HG02798 (cell line): ENCODE data around the gene CPSF2.
"Not testable (repeated sequence)": the region's sequence is repeated elsewhere in the genome, so short reads cannot be mapped to it uniquely, and the experiment has no call there.

Experiments used
- ATAC-seq: cut with Tn5 transposase; IDR thresholded peaks from one replicate; pipeline ENCODE4 v1.9.1; 2021; ENCODE audit warnings: mild to moderate bottlenecking; ENCODE audit not compliant: unreplicated experiment, poor library complexity

Gene CPSF2

DNA sequence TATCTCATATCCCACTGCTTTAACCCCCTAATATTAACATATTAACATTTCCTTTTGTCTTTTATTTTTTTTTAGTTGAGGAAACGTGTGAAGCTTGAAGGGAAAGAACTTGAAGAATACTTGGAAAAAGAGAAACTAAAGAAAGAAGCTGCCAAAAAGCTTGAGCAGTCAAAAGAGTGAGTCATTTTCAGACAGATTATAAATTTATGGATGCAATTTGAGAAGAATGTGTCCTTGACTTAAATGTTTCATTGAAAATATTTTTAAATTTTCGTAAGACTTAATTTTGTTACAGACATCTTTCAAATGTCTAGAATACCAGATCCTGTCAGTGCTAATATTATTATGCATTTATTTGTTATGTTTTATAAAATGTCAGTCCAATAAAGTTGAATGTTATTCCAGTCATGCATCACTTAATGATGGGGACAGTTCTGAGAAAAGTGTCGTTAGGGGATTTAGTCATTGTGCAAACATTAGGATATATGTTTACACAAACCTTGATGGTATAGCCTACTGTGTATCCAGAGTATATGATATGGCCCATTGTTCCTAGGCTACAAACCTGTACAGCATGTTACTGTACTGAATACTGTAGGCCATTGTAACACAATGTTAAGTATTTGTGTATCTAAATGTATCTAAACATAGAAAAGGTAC is 32.6 kb downstream of the CPSF2 start:
- no peak for ATAC-seq

DNA sequence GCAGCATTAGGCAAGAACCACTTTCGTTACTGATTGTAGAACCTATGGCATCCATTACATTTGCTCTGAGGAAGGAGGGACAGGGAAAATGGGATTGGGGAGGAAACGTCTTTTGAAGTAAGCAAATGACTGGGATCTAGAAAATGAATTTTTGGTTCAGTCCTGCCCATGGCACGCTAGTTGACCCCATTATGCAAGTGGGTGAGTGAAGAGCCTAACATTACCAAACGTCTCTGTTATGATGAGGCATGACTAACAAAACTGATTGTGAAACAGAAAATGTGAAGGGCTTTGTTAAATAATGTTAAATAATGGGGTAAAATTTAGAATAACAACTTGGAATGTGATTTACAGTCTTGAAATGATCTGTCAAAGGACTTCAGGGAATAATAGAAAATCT is 38.9 kb downstream of the CPSF2 start:
- no peak for ATAC-seq

DNA sequence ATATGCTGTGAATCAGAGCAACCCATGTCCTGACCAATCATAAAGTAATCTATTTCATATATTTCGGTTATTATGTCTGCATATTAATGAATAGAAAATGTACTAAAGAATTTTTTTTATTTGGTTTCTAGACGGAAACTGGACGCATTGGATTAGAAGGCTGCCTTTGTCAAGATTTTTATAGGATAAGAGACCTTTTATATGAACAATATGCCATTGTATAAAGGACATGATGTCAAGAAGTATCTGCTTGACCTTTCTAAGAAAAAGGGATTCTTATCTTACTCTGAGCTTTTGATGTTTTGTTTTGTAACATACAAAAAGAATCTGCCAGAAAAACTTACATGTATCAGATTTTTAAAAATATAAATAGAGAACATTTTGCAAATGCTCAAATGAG is 39.8 kb downstream of the CPSF2 start:
- no peak for ATAC-seq

DNA sequence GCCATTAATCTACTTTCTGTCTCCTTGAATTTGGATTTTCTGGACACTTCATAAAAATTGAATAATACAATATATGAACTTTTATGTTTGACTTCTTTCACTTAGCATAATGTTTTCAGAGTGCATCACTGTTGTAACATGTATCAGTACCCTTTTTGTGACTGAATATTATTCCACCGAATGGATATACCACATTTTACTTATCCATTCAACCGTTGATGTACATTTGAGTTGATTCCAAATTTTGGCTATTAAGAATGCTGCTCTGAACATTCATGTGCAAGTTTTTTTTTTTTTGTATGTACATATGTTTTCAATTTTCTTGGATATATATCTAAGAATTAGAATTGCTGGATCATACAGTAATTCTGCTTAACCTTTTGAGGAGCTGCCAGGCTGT is 43.2 kb downstream of the CPSF2 start:
- no peak for ATAC-seq

DNA sequence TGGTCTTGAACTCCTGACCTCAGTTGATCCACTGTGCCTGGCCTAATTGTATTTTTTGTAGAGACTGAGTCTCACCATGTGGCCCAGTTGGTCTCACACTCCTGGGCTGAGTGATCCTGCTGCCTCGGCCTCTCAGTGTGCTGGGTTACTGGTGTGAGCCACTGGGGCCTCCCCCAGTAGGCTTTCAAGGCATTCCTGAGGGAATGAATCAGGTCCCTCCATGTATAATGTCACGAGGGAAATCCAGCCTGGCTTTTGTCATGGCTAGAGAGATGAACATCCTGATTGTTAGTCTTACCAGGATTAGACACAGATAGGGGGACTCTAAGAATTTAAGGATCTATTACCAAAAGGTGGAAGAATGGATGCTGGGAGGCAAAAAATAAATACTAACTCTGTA is 51.9 kb downstream of the CPSF2 start:
- no peak for ATAC-seq

DNA sequence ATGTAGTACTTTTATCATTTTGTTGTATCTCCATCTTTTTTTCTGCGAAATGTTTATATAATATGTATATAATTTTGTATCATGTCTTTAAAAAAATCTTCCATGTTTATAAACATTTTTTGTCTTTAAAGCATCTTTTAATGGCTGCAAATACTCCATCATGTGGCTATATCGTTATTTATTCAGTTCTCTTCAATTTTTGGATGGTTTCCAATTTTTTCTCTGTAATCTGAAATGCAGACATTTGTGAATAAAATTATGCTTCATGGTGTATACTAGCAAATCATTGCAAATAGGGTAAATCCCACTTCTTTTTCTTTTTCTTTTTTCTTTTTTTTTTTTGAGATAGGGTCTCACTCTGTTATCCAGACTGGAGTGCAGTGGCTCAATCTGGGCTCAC is 54.0 kb downstream of the CPSF2 start:
- no peak for ATAC-seq

DNA sequence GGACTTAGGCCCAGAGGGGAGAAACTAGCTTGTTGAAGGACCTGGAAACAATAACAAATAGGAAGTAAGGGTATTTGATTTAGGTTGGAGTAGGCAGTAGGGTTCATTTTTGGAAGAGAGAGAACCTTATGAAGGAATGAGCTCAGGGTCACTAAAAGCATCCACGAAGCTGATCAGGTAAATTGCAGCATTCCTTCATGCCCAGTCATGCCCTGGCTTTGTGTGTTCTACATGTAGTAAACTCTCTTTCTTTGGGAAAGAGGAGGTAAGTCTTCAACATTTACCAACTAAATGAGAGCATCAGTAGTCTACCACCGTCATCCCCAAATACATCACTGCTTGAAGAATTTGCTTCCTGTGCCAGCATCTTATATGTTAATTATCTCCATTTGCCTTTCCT is 54.7 kb downstream of the CPSF2 start:
- no peak for ATAC-seq

DNA sequence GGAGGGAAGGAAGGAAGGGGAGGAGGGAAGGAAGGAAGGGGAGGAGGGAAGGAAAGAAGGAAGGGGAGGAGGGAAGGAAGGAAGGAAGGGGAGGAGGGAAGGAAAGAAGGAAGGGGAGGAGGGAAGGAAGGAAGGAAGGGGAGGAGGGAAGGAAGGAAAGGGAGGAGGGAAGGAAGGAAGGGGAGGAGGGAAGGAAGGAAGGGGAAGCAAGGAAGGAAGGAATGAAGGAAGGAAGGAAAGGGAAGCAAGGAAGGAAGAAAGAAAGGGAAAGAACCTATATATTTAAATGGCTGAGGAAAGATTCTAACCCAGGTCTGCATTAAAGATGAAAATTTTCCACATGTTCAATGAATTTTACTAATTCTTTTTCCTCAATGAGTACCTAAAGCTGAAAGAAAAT is 57.4 kb downstream of the CPSF2 start:
- ATAC-seq = not testable (repeated sequence)

DNA sequence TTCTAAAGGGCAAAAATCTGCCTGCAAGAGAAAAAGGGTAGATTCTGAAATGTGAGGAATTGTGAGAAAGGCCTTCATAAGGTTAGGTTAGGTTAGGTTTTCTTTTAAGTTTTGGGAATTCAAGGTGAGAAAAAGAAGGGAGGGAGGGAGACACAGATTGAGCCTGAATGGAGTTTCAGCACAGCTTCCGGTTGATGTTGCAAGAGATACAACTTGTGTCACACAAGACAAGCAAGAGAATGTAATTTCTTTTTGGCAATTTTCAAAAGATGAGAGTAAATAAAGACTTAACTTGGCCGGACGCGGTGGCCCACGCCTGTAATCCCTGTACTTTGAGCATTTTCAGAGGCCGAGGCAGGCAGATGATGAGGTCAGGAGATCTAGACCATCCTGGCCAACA is 63.8 kb downstream of the CPSF2 start:
- no peak for ATAC-seq

DNA sequence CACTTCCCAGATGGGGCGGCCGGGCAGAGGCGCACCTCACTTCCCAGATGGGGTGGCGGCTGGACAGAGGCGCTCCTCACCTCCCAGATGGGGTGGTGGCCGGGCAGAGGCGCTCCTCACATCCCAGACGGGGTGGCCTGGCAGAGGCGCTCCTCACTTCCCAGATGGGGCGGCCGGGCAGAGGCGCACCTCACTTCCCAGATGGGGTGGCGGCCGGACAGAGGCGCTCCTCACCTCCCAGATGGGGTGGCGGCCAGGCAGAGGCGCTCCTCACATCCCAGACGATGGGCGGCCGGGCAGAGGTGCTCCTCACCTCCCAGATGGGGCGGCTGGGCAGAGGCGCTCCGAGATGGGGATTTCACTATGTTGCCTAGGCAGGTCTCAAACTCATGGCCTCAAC is 65.8 kb downstream of the CPSF2 start:
- ATAC-seq = not testable (repeated sequence)

DNA sequence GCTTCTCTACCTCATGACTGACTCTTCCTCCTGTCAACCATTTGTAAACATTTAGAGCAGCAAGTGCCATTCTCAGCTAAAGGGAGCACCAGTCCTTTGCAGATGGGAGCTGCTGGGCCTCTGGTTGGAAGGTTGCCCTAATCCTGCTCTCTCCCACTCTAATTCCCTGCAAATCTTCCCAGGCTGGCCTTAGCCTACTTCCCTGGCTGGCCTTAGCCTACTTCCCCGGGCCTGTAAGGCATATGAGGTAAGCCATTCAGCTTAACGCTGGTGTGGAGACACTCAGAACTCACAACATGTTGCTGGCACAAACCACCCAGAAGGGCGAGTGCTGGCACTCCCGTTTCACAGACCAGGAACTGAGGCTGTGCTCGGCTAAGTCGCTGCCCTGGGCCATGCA is 69.0 kb downstream of the CPSF2 start:
- ATAC-seq = no peak

DNA sequence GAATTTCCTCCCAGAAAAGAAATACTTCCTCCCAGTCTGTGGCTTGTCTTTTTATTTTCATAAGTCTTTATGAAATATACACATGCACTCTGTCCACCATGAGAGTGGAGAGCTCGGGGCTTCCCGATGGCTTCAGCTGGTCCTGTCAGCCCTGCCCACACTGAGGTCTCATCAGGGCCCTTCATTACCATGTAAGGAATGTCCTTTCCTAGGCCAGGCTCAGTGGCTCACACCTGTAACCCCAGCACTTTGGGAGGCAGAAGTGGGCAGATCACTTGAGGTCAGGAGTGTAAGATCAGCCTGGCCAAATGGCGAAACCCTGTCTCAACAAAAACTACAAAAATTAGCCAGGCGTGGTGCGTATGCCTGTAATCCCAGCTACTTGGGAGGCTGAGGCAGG is 77.0 kb downstream of the CPSF2 start:
- ATAC-seq = no peak

DNA sequence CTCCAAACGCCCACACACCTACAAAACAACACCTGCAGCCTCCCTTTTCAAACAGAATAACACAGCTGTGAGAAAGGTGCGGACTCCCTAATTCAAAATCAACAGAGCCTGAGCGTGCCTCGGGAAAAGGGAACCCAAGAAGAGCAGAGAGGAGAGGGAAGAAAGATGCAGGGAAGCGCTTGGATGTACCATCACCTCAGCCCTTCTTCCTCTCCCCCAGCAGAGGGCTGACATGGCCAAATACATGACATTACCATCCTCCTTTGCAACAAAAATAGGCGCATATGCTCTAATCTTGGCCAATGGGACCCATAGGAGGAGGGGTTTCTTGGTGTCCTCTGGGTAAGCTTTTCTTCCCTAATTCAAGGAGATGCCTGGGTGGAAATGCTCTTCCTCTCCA is 78.0 kb downstream of the CPSF2 start:
- no peak for ATAC-seq

DNA sequence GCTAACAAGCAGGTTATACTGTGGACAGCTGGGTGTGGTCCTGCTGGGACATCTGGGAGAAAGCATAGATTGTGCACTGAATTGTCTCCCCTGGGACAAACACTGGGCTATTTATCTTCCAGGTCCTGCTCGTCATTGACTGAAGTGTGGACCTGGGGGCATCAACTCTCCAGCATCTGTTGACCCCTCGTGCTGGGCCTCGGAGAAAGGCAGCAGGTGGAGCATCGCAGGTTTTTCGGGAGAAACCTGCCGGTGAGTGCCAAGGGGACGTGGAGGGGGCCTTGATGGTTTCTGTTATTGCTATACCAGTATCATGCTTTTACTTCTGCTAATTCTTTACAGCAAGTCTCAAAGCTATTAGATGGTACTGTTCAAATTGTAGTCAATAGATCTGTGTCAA is 81.3 kb downstream of the CPSF2 start:
- no peak for ATAC-seq

DNA sequence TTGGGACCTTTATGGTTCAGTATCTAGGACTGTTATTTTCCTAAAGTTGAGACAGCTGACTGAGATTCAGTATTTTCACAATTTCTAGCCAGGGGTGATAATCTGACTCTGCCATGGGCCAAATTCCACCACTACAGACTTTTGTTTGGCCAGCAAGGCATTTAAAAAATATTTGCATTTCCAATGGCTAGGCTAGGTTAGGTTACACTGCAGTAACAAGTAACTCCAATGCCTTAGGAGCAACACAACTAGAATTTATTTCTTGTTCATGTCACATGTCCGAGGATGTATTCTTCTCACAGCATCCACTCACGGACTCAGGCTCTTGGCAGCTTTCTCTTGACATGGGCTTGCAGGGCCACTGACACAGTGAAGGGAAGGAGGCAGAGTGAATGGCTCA is 83.0 kb downstream of the CPSF2 start:
- ATAC-seq = no peak

DNA sequence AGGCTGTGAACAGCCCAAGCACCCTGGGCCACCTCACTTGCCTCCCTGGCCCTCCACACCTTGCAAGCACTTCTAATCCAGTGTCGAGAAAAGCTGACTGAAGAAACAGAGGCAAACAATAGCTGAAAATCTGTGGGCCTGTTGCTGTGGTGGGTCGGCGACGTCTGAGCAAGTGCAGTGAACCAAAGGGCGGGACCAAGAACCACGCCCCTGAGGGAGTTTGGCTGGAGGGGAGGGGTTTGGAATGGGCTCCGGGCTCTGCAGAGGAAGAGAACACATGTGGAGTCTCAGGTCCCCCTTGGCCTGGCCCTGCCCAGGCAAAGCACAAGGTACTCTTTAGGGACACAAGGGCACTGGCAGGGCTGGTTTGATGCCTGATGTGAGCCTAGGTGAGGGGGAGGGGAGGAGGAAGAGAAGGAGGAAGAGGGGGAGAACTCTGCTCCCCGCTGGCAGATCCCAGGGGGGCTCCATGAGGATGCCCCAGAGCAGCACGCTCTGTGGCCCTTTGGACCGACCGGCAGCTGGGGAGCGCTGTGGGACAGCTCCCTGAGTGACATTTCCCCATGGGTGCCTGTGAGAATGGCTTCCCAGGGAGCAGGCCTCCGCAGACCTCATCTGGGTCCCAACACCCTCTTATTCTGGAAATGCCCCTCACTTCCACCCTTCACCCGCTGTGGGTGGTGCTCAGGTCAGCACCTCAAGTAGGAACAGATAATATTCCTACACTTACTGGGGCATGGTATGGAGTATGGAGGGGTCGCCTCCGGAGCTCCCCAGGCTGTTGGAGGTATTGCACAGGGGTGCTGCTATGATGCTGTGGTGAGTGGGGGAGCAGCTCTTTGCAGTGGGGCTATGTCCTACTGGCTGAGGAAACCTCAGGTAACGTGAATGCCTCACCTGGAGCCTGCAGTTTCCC is 85.5 kb downstream of the CPSF2 start:
- ATAC-seq = no peak

DNA sequence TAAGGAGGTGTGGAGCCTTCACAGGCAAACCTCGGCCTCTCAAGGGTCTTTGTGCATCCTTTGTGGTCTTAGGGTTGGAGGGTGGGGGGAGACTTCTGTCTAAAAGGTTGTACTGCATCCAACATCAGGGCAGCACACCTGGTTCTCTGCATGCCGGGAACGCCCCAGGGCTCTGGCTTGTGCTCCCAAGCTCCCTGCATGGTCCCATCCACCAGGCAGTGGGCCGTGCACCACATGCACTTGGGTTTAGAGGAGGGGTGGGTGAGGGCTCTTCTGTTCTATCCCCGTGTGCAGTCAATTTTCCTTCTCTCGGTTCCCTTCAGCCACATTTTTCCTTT is 86.1 kb downstream of the CPSF2 start:
- ATAC-seq = no peak

DNA sequence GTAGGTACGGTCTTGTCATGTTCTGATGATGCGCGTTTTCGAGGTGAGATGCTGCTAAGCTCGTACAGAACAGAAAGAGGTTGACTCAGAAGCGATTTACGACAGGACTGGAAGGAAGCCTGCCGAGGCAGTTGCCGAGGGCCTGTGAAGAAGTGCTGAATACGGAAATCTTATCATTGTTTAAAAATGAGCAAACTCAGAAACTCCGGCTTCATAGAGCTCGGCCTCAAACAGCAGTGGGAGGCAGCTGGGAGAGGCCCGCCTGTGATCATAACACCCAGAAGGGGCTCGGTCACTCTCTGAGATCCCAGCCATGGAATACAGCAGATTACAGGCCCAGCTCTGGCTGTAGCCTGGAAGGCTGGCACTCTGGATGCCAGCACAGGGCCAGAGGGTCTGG is 87.4 kb downstream of the CPSF2 start:
- ATAC-seq = no peak

DNA sequence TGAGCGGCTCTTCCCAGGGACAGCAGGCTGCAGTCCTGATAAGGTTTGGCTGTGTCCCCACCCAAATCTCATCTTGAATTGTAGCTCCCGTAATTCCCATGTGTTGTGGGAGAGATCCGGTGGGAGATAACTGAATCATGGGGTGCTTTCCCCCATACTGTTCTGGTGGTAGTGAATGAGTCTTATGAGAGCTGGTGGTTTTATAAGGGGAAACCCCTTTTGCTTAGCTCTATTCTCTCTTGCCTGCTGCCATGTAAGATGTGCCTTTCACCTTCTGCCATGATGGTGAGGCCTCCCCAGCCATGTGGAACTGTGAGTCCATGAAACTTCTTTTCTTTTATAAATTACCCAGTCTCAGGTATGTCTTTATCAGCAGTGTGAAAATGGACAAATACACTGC is 91.4 kb downstream of the CPSF2 start:
- not testable (repeated sequence) for ATAC-seq

DNA sequence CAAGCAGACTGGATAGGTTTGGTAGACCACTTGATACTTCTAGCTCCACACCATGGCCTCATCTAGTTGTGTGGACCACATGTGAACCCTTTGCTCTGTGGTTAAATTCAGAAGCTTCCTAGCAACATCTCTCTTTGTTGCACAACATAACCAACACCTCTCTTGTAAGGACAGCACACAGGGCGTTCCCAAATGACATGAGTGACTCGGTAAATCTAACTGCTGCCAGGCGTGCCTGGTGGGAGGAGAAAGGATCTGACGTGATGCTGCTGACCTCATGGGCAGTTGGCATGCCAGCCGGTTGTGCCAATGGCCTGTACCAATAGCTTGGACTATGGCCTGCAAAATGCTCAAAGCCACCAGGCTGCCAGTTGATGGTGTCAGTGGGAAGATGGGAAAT is 93.8 kb downstream of the CPSF2 start:
- no peak for ATAC-seq

DNA sequence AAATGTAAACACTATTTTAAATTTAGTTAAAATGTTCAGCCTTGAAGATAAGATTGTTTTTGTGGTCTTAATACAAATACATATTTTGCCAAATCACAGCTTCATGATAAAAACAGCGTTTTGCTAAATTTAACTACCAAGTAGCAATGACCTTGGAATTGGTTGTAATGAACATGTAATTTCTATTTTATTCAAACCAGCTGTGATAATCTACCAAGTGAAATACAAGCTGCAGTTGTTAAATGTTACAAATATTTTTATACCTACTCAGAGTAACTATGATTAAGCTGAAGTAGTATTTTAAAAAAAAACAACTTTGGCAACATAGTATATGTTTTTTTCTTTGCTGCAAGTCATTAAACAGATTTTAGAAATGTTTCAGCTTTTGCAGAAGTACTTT is 96.2 kb downstream of the CPSF2 start:
- no peak for ATAC-seq
